ENCODE data around the gene NSMCE1.

DNA sequence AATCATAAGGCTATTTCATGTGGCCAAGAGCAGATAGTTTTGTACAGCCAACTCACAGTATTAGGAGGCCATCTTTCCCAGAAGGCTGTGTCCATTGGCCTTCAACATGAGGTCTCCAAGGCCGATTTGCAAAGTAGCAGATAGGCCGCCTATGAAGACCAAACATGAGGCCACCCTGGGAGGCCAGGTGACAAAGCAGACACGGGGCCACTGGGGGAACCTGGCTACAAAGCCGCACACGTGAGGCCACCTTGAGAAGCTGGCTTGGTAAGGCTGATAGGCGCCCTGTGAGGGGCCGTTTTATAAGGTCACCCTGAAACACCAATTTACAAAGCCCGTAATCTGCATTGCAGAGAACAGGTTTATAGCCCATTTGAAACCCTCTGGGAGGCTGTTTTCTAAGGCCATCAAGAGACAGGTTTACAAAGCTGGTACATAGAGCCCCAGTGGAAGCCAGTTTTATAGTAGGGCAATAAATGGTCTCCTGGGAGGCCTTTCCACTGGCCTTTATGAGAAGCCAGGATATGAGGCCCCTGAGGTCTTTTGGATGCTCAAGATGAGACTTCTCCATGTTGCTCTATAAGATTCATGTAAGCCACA is 60.4 kb downstream of the NSMCE1 start:
- TF ChIP-seq, protein P1, sequence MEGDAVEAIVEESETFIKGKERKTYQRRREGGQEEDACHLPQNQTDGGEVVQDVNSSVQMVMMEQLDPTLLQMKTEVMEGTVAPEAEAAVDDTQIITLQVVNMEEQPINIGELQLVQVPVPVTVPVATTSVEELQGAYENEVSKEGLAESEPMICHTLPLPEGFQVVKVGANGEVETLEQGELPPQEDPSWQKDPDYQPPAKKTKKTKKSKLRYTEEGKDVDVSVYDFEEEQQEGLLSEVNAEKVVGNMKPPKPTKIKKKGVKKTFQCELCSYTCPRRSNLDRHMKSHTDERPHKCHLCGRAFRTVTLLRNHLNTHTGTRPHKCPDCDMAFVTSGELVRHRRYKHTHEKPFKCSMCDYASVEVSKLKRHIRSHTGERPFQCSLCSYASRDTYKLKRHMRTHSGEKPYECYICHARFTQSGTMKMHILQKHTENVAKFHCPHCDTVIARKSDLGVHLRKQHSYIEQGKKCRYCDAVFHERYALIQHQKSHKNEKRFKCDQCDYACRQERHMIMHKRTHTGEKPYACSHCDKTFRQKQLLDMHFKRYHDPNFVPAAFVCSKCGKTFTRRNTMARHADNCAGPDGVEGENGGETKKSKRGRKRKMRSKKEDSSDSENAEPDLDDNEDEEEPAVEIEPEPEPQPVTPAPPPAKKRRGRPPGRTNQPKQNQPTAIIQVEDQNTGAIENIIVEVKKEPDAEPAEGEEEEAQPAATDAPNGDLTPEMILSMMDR (IDR thresholded peaks at IDR 0.05; ENCODE audit: borderline replicate concordance, extremely low read depth, low read length, poor library complexity, severe bottlenecking), result no peak
- TF ChIP-seq EZH2 (IDR thresholded peaks at IDR 0.05; ENCODE audit: borderline replicate concordance, low read depth, low read length, severe bottlenecking), result no peak
